AG09319 (cell line): Measurements from ENCODE around the gene NIP7.

ENCODE experiments used
- DNase-seq: peaks from one replicate; pipeline ENCODE4 v3.0.0-alpha.2; 2010; ENCODE audit warnings: low read depth; ENCODE audit errors: extremely low read depth
- CTCF ChIP-seq: IDR thresholded peaks from 2 replicates; pipeline ENCODE4 v1.5.1; 2011; ENCODE audit warnings: low read depth, mild to moderate bottlenecking, inconsistent platforms, low read length, moderate library complexity

The NIP7 gene

GRCh38 chr16:69302301-69302700 is 37.3 kb upstream of the NIP7 start:
- DNase-seq = no peak
- TF ChIP-seq CTCF = no peak

GRCh38 chr16:69306031-69306430 is 33.5 kb upstream of the NIP7 start:
- no peak for DNase-seq
- no peak for TF ChIP-seq CTCF

GRCh38 chr16:69307091-69307490 is 32.5 kb upstream of the NIP7 start:
- TF ChIP-seq CTCF = no peak
- DNase-seq = no peak

GRCh38 chr16:69307856-69308255 is 31.7 kb upstream of the NIP7 start:
- DNase-seq = no peak
- no peak for TF ChIP-seq CTCF

- no peak for DNase-seq
These were observed 30.3 kb upstream of the NIP7 start for GRCh38 chr16:69309316-69309715.

GRCh38 chr16:69310653-69311532 is 28.7 kb upstream of the NIP7 start, which contains the start of gene VPS4A:
Gene VPS4A (plus strand): TSS chr16:69311350. CDS start chr16:69311512, 162 bp downstream.
- peak; percentile 95 for DNase-seq
- TF ChIP-seq CTCF = peak; percentile 73

More at GRCh38 chr16:69309316-69309715, 30.3 kb upstream of the NIP7 start:
- TF ChIP-seq CTCF = no peak

GRCh38 chr16:69311533-69312387 is 27.8 kb upstream of the NIP7 start:
- no peak for DNase-seq
- TF ChIP-seq CTCF = no peak; the same call in 1 of the 2 replicates
